Measurements from ENCODE around the gene PYDC2.

The PYDC2 gene

DNA sequence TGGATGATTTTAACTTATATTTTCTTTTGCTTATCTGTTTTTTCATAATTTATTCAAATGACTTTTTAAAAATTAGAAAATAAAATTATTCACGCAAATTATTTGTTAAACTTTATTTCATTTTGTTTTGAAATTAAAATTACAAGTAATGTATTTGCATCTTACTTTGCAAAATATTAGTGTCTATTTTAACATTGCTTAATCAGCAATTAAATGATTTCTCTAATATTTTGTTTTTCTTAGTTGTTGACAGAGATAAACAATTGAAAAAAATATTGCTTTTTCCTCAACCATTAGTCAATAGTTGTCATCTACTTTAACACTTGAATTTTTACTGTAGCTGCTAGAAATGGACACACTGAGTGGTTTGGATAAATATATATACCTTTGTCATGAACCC lies 32.8 kb upstream of the PYDC2 start:
- H3K9me3 ChIP-seq (ENCODE audit: insufficient read depth, low read length) = no peaks in the 10 kb centered on the region
- H3K9ac ChIP-seq (ENCODE audit: low read length) = no peak overlapping the region
- H3F3A ChIP-seq (ENCODE audit: insufficient read depth) = no peaks in the 10 kb centered on the region
- no peak for TF ChIP-seq EZH2phosphoT487 (conservative IDR thresholded peaks at IDR 0.05; ENCODE audit: low read length)
- TF ChIP-seq, protein P1, sequence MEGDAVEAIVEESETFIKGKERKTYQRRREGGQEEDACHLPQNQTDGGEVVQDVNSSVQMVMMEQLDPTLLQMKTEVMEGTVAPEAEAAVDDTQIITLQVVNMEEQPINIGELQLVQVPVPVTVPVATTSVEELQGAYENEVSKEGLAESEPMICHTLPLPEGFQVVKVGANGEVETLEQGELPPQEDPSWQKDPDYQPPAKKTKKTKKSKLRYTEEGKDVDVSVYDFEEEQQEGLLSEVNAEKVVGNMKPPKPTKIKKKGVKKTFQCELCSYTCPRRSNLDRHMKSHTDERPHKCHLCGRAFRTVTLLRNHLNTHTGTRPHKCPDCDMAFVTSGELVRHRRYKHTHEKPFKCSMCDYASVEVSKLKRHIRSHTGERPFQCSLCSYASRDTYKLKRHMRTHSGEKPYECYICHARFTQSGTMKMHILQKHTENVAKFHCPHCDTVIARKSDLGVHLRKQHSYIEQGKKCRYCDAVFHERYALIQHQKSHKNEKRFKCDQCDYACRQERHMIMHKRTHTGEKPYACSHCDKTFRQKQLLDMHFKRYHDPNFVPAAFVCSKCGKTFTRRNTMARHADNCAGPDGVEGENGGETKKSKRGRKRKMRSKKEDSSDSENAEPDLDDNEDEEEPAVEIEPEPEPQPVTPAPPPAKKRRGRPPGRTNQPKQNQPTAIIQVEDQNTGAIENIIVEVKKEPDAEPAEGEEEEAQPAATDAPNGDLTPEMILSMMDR (IDR thresholded peaks at IDR 0.05; ENCODE audit: insufficient read depth, low read length, poor library complexity, severe bottlenecking) = no peak
- no peak overlapping the region for H3K27ac ChIP-seq (ENCODE audit: low read depth, low read length)
- H3K4me2 ChIP-seq (ENCODE audit: low read depth, low read length, poor library complexity, severe bottlenecking) = no peak overlapping the region
- H3K27me3 ChIP-seq (ENCODE audit: low read length) = no peaks in the 10 kb centered on the region
- no peaks in the 10 kb centered on the region for H3K79me2 ChIP-seq (ENCODE audit: insufficient read depth, low read length)
- no peaks in the 10 kb centered on the region for H4K20me1 ChIP-seq (ENCODE audit: low read depth, low read length)
- no peak overlapping the region for H2AFZ ChIP-seq (ENCODE audit: low read depth, low read length, severe bottlenecking)
- H3K36me3 ChIP-seq (ENCODE audit: low read length) = no peaks in the 10 kb centered on the region
- no peak overlapping the region for H3K4me3 ChIP-seq (ENCODE audit: insufficient read depth, low read length, poor library complexity, severe bottlenecking)
- H3K9me2 ChIP-seq (replicated peaks; ENCODE audit: insufficient read depth, low read length) = no peaks in the 10 kb centered on the region

DNA sequence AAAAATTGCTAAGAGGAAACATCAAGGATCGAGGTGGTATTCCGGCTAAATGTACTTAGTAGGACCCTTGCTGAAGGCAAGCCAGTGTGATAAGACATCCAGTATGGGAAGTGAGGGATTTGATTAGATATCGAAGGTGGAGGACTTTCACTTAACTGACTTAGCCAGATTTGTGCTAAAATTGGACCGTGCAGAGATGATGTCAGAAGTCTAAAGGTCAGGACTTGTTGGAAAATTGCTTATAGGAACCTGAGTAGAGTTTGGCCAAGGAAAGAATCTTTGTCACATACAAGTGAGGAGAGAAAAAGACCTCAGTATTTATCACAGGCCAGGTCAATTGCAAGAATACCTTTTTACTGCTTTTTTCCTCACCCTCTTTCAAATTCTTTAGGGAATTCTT lies 30.9 kb upstream of the PYDC2 start:
- Histone ChIP-seq H3K9me3 (ENCODE audit: insufficient read depth, low read length) (no peaks in the 10 kb centered on the region), H3K9ac (ENCODE audit: low read length) (no peak overlapping the region), H3K27ac (ENCODE audit: low read depth, low read length) (no peak overlapping the region), H2AFZ (ENCODE audit: low read depth, low read length, severe bottlenecking) (no peak overlapping the region), H3K4me2 (ENCODE audit: low read depth, low read length, poor library complexity, severe bottlenecking) (no peak overlapping the region), H3K9me2 (replicated peaks; ENCODE audit: insufficient read depth, low read length) (no peaks in the 10 kb centered on the region), H3F3A (ENCODE audit: insufficient read depth) (no peaks in the 10 kb centered on the region), H3K79me2 (ENCODE audit: insufficient read depth, low read length) (no peaks in the 10 kb centered on the region), H3K4me3 (ENCODE audit: insufficient read depth, low read length, poor library complexity, severe bottlenecking) (no peak overlapping the region), H3K36me3 (ENCODE audit: low read length) (no peaks in the 10 kb centered on the region), H4K20me1 (ENCODE audit: low read depth, low read length) (no peaks in the 10 kb centered on the region), H3K27me3 (ENCODE audit: low read length) (no peaks in the 10 kb centered on the region)
- TF ChIP-seq, protein P1 (IDR thresholded peaks at IDR 0.05; ENCODE audit: insufficient read depth, low read length, poor library complexity, severe bottlenecking) = no peak
- no peak for TF ChIP-seq EZH2phosphoT487 (conservative IDR thresholded peaks at IDR 0.05; ENCODE audit: low read length)

DNA sequence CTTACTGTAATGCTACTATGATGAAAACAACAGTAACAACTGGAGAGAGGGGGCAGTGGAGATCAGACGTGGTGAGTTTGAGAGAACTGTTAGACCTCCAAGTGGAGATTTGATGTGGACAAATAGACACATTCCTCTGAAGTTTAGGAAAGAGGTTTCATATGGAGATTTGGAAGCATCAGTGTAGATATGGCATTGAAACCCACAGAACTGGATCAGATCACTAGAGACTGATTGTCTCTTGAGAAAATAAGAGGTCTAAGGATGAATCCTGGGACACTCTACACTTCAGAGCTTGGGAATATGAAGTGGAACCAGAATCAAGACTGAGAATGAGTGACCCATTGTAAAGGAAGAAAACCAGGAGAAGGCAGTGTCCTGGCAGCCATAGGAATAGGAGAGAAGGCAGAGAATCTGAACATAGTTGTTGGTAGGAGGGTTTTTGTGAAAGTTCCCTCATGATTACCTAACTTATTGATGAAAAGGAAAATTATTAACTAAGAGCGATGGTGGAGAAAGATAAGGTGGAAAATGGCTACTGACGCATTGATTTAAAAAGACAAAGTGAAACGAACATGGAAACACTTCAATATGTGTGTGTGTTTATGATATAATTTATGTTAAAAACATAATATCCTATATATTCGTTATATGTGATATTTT lies 29.7 kb upstream of the PYDC2 start:
- no peaks in the 10 kb centered on the region for H3K9me3 ChIP-seq (ENCODE audit: insufficient read depth, low read length)

More for the DNA sequence above, 29.7 kb upstream of the PYDC2 start:
- Histone ChIP-seq H3K27ac (ENCODE audit: low read depth, low read length) (no peak overlapping the region), H3K4me2 (ENCODE audit: low read depth, low read length, poor library complexity, severe bottlenecking) (no peak overlapping the region), H3K36me3 (ENCODE audit: low read length) (no peaks in the 10 kb centered on the region), H3K79me2 (ENCODE audit: insufficient read depth, low read length) (no peaks in the 10 kb centered on the region), H3K27me3 (ENCODE audit: low read length) (no peaks in the 10 kb centered on the region), H3K9me2 (replicated peaks; ENCODE audit: insufficient read depth, low read length) (no peaks in the 10 kb centered on the region), H2AFZ (ENCODE audit: low read depth, low read length, severe bottlenecking) (no peak overlapping the region), H3K4me3 (ENCODE audit: insufficient read depth, low read length, poor library complexity, severe bottlenecking) (no peak overlapping the region), H3F3A (ENCODE audit: insufficient read depth) (no peaks in the 10 kb centered on the region), H3K9ac (ENCODE audit: low read length) (no peak overlapping the region), H4K20me1 (ENCODE audit: low read depth, low read length) (no peaks in the 10 kb centered on the region)
- TF ChIP-seq EZH2phosphoT487 (conservative IDR thresholded peaks at IDR 0.05; ENCODE audit: low read length) = no peak
- TF ChIP-seq, protein P1 (IDR thresholded peaks at IDR 0.05; ENCODE audit: insufficient read depth, low read length, poor library complexity, severe bottlenecking) = no peak

Data from SU-DHL-6 (cell line).